Activated CD8-positive, alpha-beta T cell treated with anti-CD3 and anti-CD28 coated beads for 36 hours (primary cell): Measurements from ENCODE around the gene SPCS2. TPM values are rescaled to one million over a fixed set of nuclear protein-coding genes. Genes with fewer than 3 reads are reported as not detected.
"Not testable (repeated sequence)": the region's sequence is repeated elsewhere in the genome, so short reads cannot be mapped to it uniquely, and the experiment has no call there.

Experiments used
- ATAC-seq: fragments of 200-7000 bp; cut with Tn5 transposase; one replicate; pipeline ENCODE4 v1.10.0; 2021; ENCODE audit warnings: mild to moderate bottlenecking, moderate library complexity
- CTCF ChIA-PET: fragments of 350-600 bp; sonication (Branson Sonifier 250); formaldehyde crosslinking; loops from one replicate; lab custom pipeline; 2021; ENCODE audit warnings: antibody characterized with exemption; lab: Charles Lee
- POLR2A ChIA-PET: fragments of 350-600 bp; sonication (Branson Sonifier 250); formaldehyde crosslinking; loops from one replicate; lab custom pipeline; 2021; ENCODE audit warnings: antibody characterized with exemption; lab: Charles Lee
- DNase-seq: peaks from one replicate; pipeline ENCODE4 v3.0.0-alpha.2; 2020
- H3K27ac Mint-ChIP-seq: one replicate; pipeline ENCODE4 v1.8.0; 2021; ENCODE audit warnings: mild to moderate bottlenecking, mixed read lengths
- H3K27me3 Mint-ChIP-seq: one replicate; pipeline ENCODE4 v1.8.0; 2021; ENCODE audit warnings: mixed read lengths
- H3K36me3 Mint-ChIP-seq: one replicate; pipeline ENCODE4 v1.8.0; 2021; ENCODE audit warnings: low read depth, mixed read lengths
- H3K4me1 Mint-ChIP-seq: one replicate; pipeline ENCODE4 v1.8.0; 2021; ENCODE audit warnings: low read depth, mixed read lengths
- H3K4me3 Mint-ChIP-seq: one replicate; pipeline ENCODE4 v1.8.0; 2021; ENCODE audit warnings: mild to moderate bottlenecking, moderate library complexity, mixed read lengths
- H3K9me3 Mint-ChIP-seq: one replicate; pipeline ENCODE4 v1.8.0; 2021; ENCODE audit warnings: mixed read lengths
- CTCF ChIP-seq: fragments of 200-600 bp; IDR thresholded peaks from one replicate; pipeline ENCODE4 v1.8.0; 2022; ENCODE audit warnings: antibody characterized with exemption, mild to moderate bottlenecking
- intact Hi-C: fragments of 100-400 bp; cut with micrococcal nuclease; formaldehyde crosslinking; loops from one replicate; pipeline ENCODE4 v1.10.0; 2022
- total RNA-seq, 2 experiments: library from RNA; stranded (reverse); gene quantifications; one replicate each; pipeline ENCODE4 v1.2.3, GENCODE V29; 2021

Gene SPCS2
- total RNA-seq, 2 experiments from 2014 or later: 99.3 to 117 TPM

DNA sequence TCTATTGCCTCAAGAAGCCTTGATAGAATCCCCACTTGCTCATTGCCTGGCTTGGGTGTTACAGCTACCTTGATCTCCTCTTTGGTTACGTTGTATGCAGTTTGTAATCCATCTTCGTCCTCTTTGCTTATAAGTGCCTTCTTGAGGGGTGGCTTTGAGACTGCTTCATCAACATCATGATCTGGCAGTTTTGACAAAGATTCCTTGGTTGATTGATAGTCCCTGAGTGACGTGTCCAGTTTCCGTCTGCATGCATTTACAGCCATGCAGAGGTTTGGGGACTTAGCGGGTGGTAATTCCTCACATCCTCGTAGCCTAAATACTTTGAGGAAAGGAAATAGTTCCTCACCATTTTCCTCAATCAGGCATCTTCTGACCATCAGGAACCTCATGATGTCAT is 62.8 kb downstream of the SPCS2 start:
- intact Hi-C loops: no loop called here
- TF ChIP-seq CTCF: no peak
- ATAC-seq (no peak), DNase-seq (no peak)
- H3K36me3 Mint-ChIP-seq: peaks cover 32% of the 10 kb centered on the region
- H3K27ac Mint-ChIP-seq: no peak overlapping the region
- CTCF ChIA-PET: interaction anchor here (1.3 to 3.6 kb wide), 3 partner anchors 10 to 237 kb away, joined by 6 to 28 read pairs (median 6); no protein-coding TSS in a partner anchor
- no peaks in the 10 kb centered on the region for H3K4me1 Mint-ChIP-seq
- H3K27me3 Mint-ChIP-seq: no peaks in the 10 kb centered on the region
- no peaks in the 10 kb centered on the region for H3K9me3 Mint-ChIP-seq
- POLR2A ChIA-PET: interaction anchor here (0.6 to 0.7 kb wide), 2 partner anchors 60 to 92 kb away, joined by 3 read pairs; no protein-coding TSS in a partner anchor
- H3K4me3 Mint-ChIP-seq: no peak overlapping the region

DNA sequence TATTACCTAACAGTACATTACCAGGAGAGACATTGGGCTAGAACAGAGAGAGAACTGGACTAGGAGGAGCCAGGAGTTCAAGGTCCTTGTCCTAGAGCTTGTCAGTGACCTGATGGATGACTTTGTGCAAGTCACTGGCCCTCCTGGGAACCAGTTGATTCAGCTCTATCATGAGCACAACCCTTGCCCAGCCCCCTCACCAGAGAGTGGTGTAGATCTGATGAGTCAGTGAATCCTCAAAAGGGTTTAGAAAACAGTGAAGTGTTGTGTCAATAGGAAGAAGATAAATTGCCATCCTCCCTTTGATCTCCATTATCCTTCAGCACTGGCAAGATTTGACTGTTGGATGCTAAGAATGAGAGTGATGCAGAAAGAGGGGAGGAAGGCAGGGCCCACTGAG is 64.0 kb downstream of the SPCS2 start:
- DNase-seq: no peak
- CTCF ChIA-PET: interaction anchor here (0.8 to 3.6 kb wide), 3 partner anchors 9 to 19 kb away, joined by 3 to 28 read pairs (median 3); no protein-coding TSS in a partner anchor
- Mint-ChIP-seq H3K9me3 (no peaks in the 10 kb centered on the region), H3K36me3 (peaks cover 25% of the 10 kb centered on the region), H3K27ac (no peak overlapping the region), H3K27me3 (no peaks in the 10 kb centered on the region), H3K4me1 (no peaks in the 10 kb centered on the region), H3K4me3 (no peak overlapping the region)
- intact Hi-C loops: no loop called here
- POLR2A ChIA-PET: interaction anchor here (0.5 to 0.8 kb wide), 2 partner anchors 24 to 76 kb away, joined by 3 read pairs; partner anchors contain the start of gene NEU3
- TF ChIP-seq CTCF: no peak
- no peak for ATAC-seq

DNA sequence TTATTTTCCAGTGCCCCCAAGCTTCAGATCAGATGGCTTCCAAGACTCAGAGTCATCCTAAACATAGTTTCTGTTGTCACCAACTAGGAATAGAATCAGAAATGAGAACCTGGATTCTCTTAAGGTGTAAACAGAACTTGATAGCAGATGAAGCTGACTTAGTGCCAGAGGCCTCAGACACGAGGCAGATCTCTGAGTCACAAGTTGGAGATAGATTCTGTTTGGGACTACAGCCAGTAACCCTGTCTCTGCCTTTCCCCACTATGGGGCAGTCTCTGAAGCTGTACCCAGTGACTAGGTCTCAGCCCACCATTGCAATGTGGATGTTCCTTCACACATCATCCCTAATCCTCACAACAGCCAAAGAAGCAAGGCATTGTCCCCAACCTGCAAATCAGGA is 65.1 kb downstream of the SPCS2 start:
- H3K27ac Mint-ChIP-seq: no peak overlapping the region
- H3K36me3 Mint-ChIP-seq: peaks cover 24% of the 10 kb centered on the region
- ATAC-seq (no peak), DNase-seq (no peak)
- intact Hi-C loops: no loop called here
- TF ChIP-seq CTCF: no peak
- no peaks in the 10 kb centered on the region for H3K4me1 Mint-ChIP-seq
- ChIA-PET CTCF (interaction anchor here (0.8 to 2.2 kb wide), 3 partner anchors 9 to 312 kb away, joined by 3 to 12 read pairs (median 4); no protein-coding TSS in a partner anchor), POLR2A (no interaction called here)
- peaks cover 4% of the 10 kb centered on the region for H3K9me3 Mint-ChIP-seq
- no peaks in the 10 kb centered on the region for H3K27me3 Mint-ChIP-seq
- no peak overlapping the region for H3K4me3 Mint-ChIP-seq

GRCh38 chr11:75019200-75019599 is 70.1 kb downstream of the SPCS2 start:
- ATAC-seq, intact Hi-C loops, POLR2A ChIA-PET, H3K27ac Mint-ChIP-seq, H3K9me3 Mint-ChIP-seq, H3K27me3 Mint-ChIP-seq, H3K4me3 Mint-ChIP-seq, H3K4me1 Mint-ChIP-seq, H3K36me3 Mint-ChIP-seq, DNase-seq, CTCF ChIA-PET: not testable (repeated sequence)

DNA sequence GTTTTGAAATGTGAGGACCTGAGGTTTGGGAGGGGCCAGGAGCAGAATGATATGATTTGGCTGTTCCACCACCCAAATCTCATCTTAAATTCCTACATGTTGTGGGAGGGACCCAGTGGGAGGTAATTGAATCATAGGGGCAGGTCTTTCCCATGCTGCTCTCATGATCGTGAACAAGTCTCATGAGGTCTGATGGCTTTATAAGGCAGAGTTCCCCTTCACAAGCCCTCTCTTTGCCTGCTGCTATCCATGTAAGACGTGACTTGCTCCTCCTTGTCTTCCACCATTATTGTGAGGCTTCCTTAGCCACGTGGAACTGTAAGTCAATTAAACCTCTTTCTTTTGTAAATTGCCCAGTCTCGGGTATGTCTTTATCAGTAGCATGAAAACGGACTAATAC is 71.3 kb downstream of the SPCS2 start:
- ATAC-seq, H3K4me1 Mint-ChIP-seq, H3K9me3 Mint-ChIP-seq, DNase-seq, H3K4me3 Mint-ChIP-seq, H3K36me3 Mint-ChIP-seq, H3K27ac Mint-ChIP-seq, POLR2A ChIA-PET, H3K27me3 Mint-ChIP-seq: not testable (repeated sequence)
- CTCF ChIA-PET: interaction anchor here (3.4 kb wide), 1 partner anchor 12 kb away, joined by 23 read pairs; no protein-coding TSS in a partner anchor
- intact Hi-C loops: loop anchor here (10.0 kb wide), 1 partner anchor 184 kb away; no protein-coding TSS in a partner anchor

DNA sequence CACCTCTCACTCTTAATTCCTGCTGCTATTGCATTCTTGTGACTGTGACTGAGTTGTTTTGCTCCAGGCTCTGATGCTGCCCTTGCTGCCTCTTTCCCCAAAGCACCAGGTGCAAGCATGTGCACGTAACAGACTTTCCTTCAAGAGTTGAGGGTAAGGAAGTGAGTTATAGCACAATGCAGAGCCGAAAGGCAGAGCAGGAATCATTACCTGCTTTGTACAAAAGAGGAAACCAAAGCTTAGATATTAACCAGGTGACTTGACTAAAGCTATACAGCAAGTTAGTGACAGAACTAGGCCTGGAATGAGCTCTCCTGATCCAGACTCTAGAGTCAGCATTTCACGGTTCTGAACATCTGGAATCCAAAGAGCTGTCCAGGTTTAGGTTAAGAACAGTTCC is 73.2 kb downstream of the SPCS2 start:
- intact Hi-C loops: loop anchor here (2.0 to 10.0 kb wide), 2 partner anchors 183 to 227 kb away; no protein-coding TSS in a partner anchor
- no peak for TF ChIP-seq CTCF
- no peak for DNase-seq
- peaks cover 7% of the 10 kb centered on the region for H3K36me3 Mint-ChIP-seq
- no peak overlapping the region for H3K4me3 Mint-ChIP-seq
- no peaks in the 10 kb centered on the region for H3K4me1 Mint-ChIP-seq
- no peak overlapping the region for H3K27ac Mint-ChIP-seq
- ATAC-seq: no peak
- H3K27me3 Mint-ChIP-seq: no peaks in the 10 kb centered on the region
- CTCF ChIA-PET: interaction anchor here (0.6 to 4.3 kb wide), 53 partner anchors 8 to 463 kb away, joined by 3 to 41 read pairs (median 4); partner anchors contain the start of genes NEU3 and TPBGL
- POLR2A ChIA-PET: interaction anchor here (0.6 kb wide), 1 partner anchor 14 kb away, joined by 4 read pairs; no protein-coding TSS in a partner anchor
- H3K9me3 Mint-ChIP-seq: peaks cover 4% of the 10 kb centered on the region
